Ishikawa (cell line): ENCODE measurements around the gene TGFB3.
A peak's percentile ranks its signal among the peaks of the same experiment; 100 is the strongest.

ENCODE experiments used
- CEBPB ChIP-seq: IDR thresholded peaks from 2 replicates; pipeline ENCODE4 v1.6.1; 2012
- CREB1 ChIP-seq: IDR thresholded peaks from 2 replicates; pipeline ENCODE4 v1.6.1; 2012; ENCODE audit warnings: low read depth
- EGR1 ChIP-seq: IDR thresholded peaks from 2 replicates; pipeline ENCODE4 v1.6.1; 2012
- EP300 ChIP-seq: IDR thresholded peaks from 2 replicates; pipeline ENCODE4 v1.6.1; 2012; ENCODE audit warnings: borderline replicate concordance
- FOXM1 ChIP-seq: IDR thresholded peaks from 2 replicates; pipeline ENCODE4 v1.6.1; 2012; ENCODE audit warnings: low read depth, borderline replicate concordance
- NFIC ChIP-seq: IDR thresholded peaks from 2 replicates; pipeline ENCODE4 v1.6.1; 2012
- RAD21 ChIP-seq: IDR thresholded peaks from 2 replicates; pipeline ENCODE4 v1.6.1; 2012; ENCODE audit warnings: low read depth
- TAF1 ChIP-seq: IDR thresholded peaks from 2 replicates; pipeline ENCODE4 v1.6.1; 2012; ENCODE audit warnings: low read depth, mild to moderate bottlenecking
- TCF12 ChIP-seq: IDR thresholded peaks from 2 replicates; pipeline ENCODE4 v1.6.1; 2012; ENCODE audit warnings: low read depth
- TEAD4 ChIP-seq: IDR thresholded peaks from 2 replicates; pipeline ENCODE4 v1.6.1; 2012
- YY1 ChIP-seq: IDR thresholded peaks from 2 replicates; pipeline ENCODE4 v1.6.1; 2012; ENCODE audit warnings: low read depth
- ZBTB7A ChIP-seq: IDR thresholded peaks from 2 replicates; pipeline ENCODE4 v1.6.1; 2012; ENCODE audit warnings: low read depth
- TF ChIP-seq, protein P1 (sequence below): IDR thresholded peaks from 2 replicates; pipeline ENCODE4 v1.6.1; 2012; ENCODE audit warnings: low read depth, mild to moderate bottlenecking
- TF ChIP-seq, protein P2 (sequence below): IDR thresholded peaks from 2 replicates; pipeline ENCODE4 v1.6.1; 2012
- TF ChIP-seq, protein P3 (sequence below): IDR thresholded peaks from 2 replicates; pipeline ENCODE4 v1.6.1; 2012

TGFB3 gene

DNA sequence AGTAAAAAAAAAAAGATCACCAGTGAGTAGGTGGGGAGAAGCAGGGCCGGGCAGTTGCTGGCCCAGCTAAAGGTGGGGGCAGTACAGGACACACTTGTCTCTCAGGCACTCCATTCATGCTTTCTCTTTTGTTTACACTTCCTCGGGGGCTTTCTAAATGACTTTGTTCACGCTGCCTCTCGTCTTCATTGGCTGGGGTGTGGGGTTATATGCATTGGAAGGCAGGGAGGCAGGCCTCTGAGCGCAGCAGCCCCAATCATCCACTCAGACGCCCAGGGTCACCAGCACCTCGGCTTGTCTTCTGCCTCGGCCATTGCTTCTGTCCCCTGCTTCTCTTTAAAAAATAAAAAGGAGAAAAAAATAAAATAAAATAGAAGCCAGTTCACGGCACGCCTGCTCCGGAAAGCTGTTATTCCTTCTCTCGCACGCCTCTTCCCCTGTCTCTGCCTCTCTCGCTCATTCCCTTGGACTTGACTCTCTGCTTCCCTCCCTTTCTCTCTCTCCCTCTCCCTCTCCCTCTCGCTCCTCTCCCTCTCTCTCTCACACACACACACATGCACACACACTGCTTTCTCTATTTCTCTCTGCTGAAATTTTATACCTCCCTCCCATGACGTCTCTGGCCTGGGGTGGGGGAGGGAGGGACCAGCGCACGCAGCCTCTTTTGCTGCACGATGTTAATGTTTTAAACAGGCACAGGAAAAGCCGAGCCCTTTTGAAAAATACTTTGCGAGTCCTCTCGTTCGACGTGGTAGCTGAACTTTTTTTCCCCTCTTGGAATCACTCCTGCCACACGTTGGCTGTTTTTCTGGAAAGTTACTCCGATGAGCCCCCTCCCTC lies at the start of gene TGFB3:
Gene TGFB3, minus strand, starts transcription at position 570 of the 840 bp plus-strand sequence. CDS start 1,102 bp downstream, outside the sequence.
- TF ChIP-seq, protein P1, sequence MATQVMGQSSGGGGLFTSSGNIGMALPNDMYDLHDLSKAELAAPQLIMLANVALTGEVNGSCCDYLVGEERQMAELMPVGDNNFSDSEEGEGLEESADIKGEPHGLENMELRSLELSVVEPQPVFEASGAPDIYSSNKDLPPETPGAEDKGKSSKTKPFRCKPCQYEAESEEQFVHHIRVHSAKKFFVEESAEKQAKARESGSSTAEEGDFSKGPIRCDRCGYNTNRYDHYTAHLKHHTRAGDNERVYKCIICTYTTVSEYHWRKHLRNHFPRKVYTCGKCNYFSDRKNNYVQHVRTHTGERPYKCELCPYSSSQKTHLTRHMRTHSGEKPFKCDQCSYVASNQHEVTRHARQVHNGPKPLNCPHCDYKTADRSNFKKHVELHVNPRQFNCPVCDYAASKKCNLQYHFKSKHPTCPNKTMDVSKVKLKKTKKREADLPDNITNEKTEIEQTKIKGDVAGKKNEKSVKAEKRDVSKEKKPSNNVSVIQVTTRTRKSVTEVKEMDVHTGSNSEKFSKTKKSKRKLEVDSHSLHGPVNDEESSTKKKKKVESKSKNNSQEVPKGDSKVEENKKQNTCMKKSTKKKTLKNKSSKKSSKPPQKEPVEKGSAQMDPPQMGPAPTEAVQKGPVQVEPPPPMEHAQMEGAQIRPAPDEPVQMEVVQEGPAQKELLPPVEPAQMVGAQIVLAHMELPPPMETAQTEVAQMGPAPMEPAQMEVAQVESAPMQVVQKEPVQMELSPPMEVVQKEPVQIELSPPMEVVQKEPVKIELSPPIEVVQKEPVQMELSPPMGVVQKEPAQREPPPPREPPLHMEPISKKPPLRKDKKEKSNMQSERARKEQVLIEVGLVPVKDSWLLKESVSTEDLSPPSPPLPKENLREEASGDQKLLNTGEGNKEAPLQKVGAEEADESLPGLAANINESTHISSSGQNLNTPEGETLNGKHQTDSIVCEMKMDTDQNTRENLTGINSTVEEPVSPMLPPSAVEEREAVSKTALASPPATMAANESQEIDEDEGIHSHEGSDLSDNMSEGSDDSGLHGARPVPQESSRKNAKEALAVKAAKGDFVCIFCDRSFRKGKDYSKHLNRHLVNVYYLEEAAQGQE: no peak
- no peak for TF ChIP-seq TEAD4
- TF ChIP-seq TCF12: peak; percentile 63
- no peak for TF ChIP-seq RAD21
- no peak for TF ChIP-seq FOXM1
- peak; percentile 48; the same call in 1 of the 2 replicates for TF ChIP-seq EP300
- no peak for TF ChIP-seq TAF1
- no peak for TF ChIP-seq CEBPB
- peak; percentile 59; the same call in 1 of the 2 replicates for TF ChIP-seq CREB1
- TF ChIP-seq, protein P2, sequence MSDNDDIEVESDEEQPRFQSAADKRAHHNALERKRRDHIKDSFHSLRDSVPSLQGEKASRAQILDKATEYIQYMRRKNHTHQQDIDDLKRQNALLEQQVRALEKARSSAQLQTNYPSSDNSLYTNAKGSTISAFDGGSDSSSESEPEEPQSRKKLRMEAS: peak; percentile 66
- no peak for TF ChIP-seq EGR1
- TF ChIP-seq, protein P3, sequence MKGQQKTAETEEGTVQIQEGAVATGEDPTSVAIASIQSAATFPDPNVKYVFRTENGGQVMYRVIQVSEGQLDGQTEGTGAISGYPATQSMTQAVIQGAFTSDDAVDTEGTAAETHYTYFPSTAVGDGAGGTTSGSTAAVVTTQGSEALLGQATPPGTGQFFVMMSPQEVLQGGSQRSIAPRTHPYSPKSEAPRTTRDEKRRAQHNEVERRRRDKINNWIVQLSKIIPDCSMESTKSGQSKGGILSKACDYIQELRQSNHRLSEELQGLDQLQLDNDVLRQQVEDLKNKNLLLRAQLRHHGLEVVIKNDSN: no peak
- TF ChIP-seq ZBTB7A: no peak
- TF ChIP-seq NFIC: no peak
- TF ChIP-seq YY1: no peak

DNA sequence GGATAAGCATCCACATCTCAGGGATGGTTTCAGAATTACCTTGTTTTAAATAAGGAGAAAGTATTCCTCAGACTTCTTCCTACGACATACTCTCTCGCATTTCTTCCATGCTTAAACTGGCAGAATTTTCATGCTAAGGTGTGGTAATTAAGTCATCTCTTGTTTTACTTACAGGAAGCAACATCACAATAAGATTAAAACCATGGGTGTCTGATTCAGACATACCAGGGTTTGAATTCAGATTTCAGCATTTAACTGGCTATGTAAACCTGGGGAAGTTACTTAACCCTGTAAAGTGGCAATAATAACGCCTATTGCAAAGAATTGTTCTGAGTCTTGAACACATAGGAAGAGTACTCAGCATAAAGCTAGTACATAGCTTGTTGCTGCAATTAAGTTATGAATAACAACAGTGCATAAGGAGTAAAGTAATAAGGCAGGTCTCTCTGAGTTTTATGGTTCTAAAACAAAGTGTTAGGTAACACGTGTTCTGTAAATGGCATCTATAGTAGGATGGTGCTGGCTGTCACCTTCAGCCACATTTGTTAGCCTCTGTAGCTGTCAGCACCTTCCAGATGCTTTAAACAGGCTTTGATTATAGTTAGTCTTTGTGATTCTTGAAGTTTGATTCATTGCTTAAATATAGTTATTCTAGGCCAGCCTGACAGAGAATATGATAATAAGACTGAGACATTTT lies 42.6 kb upstream of the TGFB3 start:
- TF ChIP-seq TCF12: no peak
- no peak for TF ChIP-seq FOXM1
- TF ChIP-seq ZBTB7A: no peak
- TF ChIP-seq, protein P1: no peak
- no peak for TF ChIP-seq EGR1
- TF ChIP-seq CEBPB: no peak
- TF ChIP-seq EP300: no peak
- TF ChIP-seq NFIC: no peak
- TF ChIP-seq TEAD4: no peak
- TF ChIP-seq, protein P3: no peak
- no peak for TF ChIP-seq CREB1
- TF ChIP-seq RAD21: no peak

DNA sequence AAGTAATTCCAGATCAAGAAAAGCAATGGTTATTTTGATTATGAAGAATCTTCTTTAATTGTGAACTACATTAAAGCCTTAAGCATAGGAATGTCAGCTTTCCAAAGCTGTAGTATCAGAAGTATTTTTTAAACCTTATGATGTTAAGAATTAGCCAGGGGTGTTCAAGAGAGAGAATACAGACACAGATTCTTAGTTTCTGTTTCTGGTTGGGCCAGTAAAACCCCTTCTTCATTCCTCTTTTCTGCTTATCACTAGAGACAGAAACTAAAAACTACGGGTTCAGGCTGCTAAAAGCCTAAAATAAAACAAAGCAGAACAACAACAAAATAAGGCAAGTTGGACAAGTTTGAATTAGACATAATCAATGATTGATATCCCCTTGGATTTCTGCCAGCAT lies 42.0 kb upstream of the TGFB3 start:
- TF ChIP-seq RAD21: no peak
- no peak for TF ChIP-seq TCF12
- TF ChIP-seq, protein P2: no peak
- no peak for TF ChIP-seq NFIC
- no peak for TF ChIP-seq CREB1
- TF ChIP-seq EGR1: no peak

GRCh38 chr14:76022991-76023390 lies 41.2 kb upstream of the TGFB3 start:
- TF ChIP-seq EGR1: no peak
- no peak for TF ChIP-seq YY1
- TF ChIP-seq EP300: no peak
- TF ChIP-seq NFIC: no peak
- TF ChIP-seq TEAD4: no peak
- no peak for TF ChIP-seq CEBPB
- TF ChIP-seq, protein P3: no peak
- TF ChIP-seq FOXM1: no peak
- TF ChIP-seq, protein P1: no peak
- no peak for TF ChIP-seq CREB1
